HG03460 (cell line): ENCODE measurements around the gene STAT3.
"Not testable (repeated sequence)": the region's sequence is repeated elsewhere in the genome, so short reads cannot be mapped to it uniquely, and the experiment has no call there.

ENCODE experiments used
- ATAC-seq: cut with Tn5 transposase; IDR thresholded peaks from one replicate; pipeline ENCODE4 v1.9.1; 2021; ENCODE audit not compliant: unreplicated experiment

The STAT3 gene

GRCh38 chr17:42264366-42264765, 123.9 kb downstream of the STAT3 start:
- not testable (repeated sequence) for ATAC-seq
